DND-41 (cell line): ENCODE data around the gene SPC24.

Experiments used
- CTCF ChIP-seq: IDR thresholded peaks from 2 replicates; pipeline ENCODE4 v1.5.1; 2012; ENCODE audit warnings: borderline replicate concordance, low read length, moderate library complexity, mild to moderate bottlenecking; ENCODE audit not compliant: poor library complexity, severe bottlenecking; ENCODE audit errors: extremely low read depth
- EZH2 ChIP-seq: IDR thresholded peaks from 3 replicates; pipeline ENCODE4 v1.6.1; 2012; ENCODE audit warnings: borderline replicate concordance, low read depth, mild to moderate bottlenecking, moderate library complexity, low read length, inconsistent platforms; ENCODE audit not compliant: severe bottlenecking

- no peak for TF ChIP-seq CTCF
- TF ChIP-seq EZH2, result no peak
These were observed 39.1 kb downstream of the SPC24 start for GRCh38 chr19:11116507-11116906.
